NCI-H2107 treated with DMSO at 0.1 percent for 48 hours (cell line): Measurements from ENCODE around the gene FUCA1.
"Not testable (repeated sequence)": the region's sequence is repeated elsewhere in the genome, so short reads cannot be mapped to it uniquely, and the experiment has no call there.

Source experiments
- DNase-seq: peaks from one replicate; lab custom pipeline; 2025; ENCODE audit not compliant: unreplicated experiment; lab: John Stamatoyannopoulos, UW

Gene FUCA1

GRCh38 chr1:23803674-23804073 lies 64.4 kb downstream of the FUCA1 start:
- no peak for DNase-seq

GRCh38 chr1:23802809-23803342 lies 65.2 kb downstream of the FUCA1 start:
- not testable (repeated sequence) for DNase-seq

- DNase-seq = no peak
These were observed 66.2 kb downstream of the FUCA1 start for GRCh38 chr1:23801876-23802275.

- no peak for DNase-seq
These were observed 66.7 kb downstream of the FUCA1 start for GRCh38 chr1:23801338-23801748.

- DNase-seq = peak; percentile 90
These were observed 67.4 kb downstream of the FUCA1 start, which contains the start of gene GALE for GRCh38 chr1:23800400-23801337. TSS of gene GALE (minus strand) at chr1:23800754. CDS start at chr1:23799007, 1,747 bp downstream.

- no peak for DNase-seq
These were observed 68.3 kb downstream of the FUCA1 start for GRCh38 chr1:23799570-23800399.

GRCh38 chr1:23799255-23799569 lies 68.9 kb downstream of the FUCA1 start:
- no peak for DNase-seq

- DNase-seq = no peak
These were observed 69.4 kb downstream of the FUCA1 start for GRCh38 chr1:23798662-23799142.

GRCh38 chr1:23797478-23798448 lies 70.3 kb downstream of the FUCA1 start:
- DNase-seq = no peak

- no peak for DNase-seq
These were observed 71.4 kb downstream of the FUCA1 start for GRCh38 chr1:23796466-23797271.

GRCh38 chr1:23795676-23796465 lies 72.2 kb downstream of the FUCA1 start:
- DNase-seq = no peak
